IgD-negative memory B cell (primary cell): ENCODE measurements around the gene RAB31. TPM values are rescaled to one million over a fixed set of nuclear protein-coding genes. Genes with fewer than 3 reads are reported as not detected.

ENCODE experiments used
- H3K27ac Mint-ChIP-seq, 3 donors: one replicate each; pipeline ENCODE4 v1.8.0; 2020 to 2022; ENCODE audit warnings: mild to moderate bottlenecking in 3 of 3, mixed read lengths in 3 of 3, moderate library complexity in 1 of 3
- H3K27me3 Mint-ChIP-seq: one replicate; pipeline ENCODE4 v1.8.0; 2021; ENCODE audit warnings: mixed read lengths
- H3K36me3 Mint-ChIP-seq: one replicate; pipeline ENCODE4 v1.8.0; 2020; ENCODE audit warnings: mild to moderate bottlenecking, mixed read lengths
- H3K4me1 Mint-ChIP-seq, 3 donors: one replicate each; pipeline ENCODE4 v1.8.0; 2020 to 2022; ENCODE audit warnings: mixed read lengths in 3 of 3, mild to moderate bottlenecking in 1 of 3
- H3K4me3 Mint-ChIP-seq, 4 donors: one replicate each; pipeline ENCODE4 v1.8.0; 2020 to 2022; ENCODE audit warnings: mild to moderate bottlenecking in 4 of 4, mixed read lengths in 4 of 4, moderate library complexity in 3 of 4
- H3K9me3 Mint-ChIP-seq, 3 donors: one replicate each; pipeline ENCODE4 v1.8.0; 2020 to 2021; ENCODE audit warnings: mixed read lengths in 3 of 3, mild to moderate bottlenecking in 1 of 3
- polyA plus RNA-seq: library from polyadenylated mRNA; unstranded; fragments of 300-500 nt; fragmentation: Illumina TruSeq; gene quantifications from one replicate; pipeline ENCODE4 v1.2.3, GENCODE V29; 2021

Gene RAB31
- polyA plus RNA-seq, 1 donor from 2014 or later: 192 TPM

GRCh38 chr18:9732031-9732430 lies 23.9 kb downstream of the RAB31 start:
- H3K4me1 Mint-ChIP-seq: peaks cover 6 to 24% (median 11%) of the 10 kb centered on the region in 3 donors
- peaks cover 2% of the 10 kb centered on the region for H3K36me3 Mint-ChIP-seq
- H3K27me3 Mint-ChIP-seq: no peaks in the 10 kb centered on the region
- no peaks in the 10 kb centered on the region for H3K9me3 Mint-ChIP-seq
- no peak overlapping the region for H3K4me3 Mint-ChIP-seq
- H3K27ac Mint-ChIP-seq: no peak overlapping the region

- H3K27ac Mint-ChIP-seq: no peak overlapping the region
Observed at GRCh38 chr18:9734189-9734588, 26.1 kb downstream of the RAB31 start.

GRCh38 chr18:9735238-9735637 lies 27.1 kb downstream of the RAB31 start:
- Mint-ChIP-seq H3K36me3 (peaks cover 2% of the 10 kb centered on the region), H3K9me3 (no peaks in the 10 kb centered on the region), H3K27ac (peak overlapping the region in 1 of 3 donors; percentile 80), H3K27me3 (no peaks in the 10 kb centered on the region), H3K4me1 (peaks cover 5 to 22% (median 5%) of the 10 kb centered on the region in 3 donors), H3K4me3 (no peak overlapping the region)

More at GRCh38 chr18:9734189-9734588, 26.1 kb downstream of the RAB31 start:
- Mint-ChIP-seq H3K36me3 (peaks cover 2% of the 10 kb centered on the region), H3K9me3 (no peaks in the 10 kb centered on the region), H3K27me3 (no peaks in the 10 kb centered on the region), H3K4me3 (peak overlapping the region in 1 of 4 donors; percentile 65), H3K4me1 (peaks cover 6 to 15% (median 7%) of the 10 kb centered on the region in 3 donors)

- no peak overlapping the region for H3K27ac Mint-ChIP-seq
- H3K4me1 Mint-ChIP-seq: peaks cover under 1 to 17% (median 2%) of the 10 kb centered on the region in 3 donors
- no peak overlapping the region for H3K4me3 Mint-ChIP-seq
- H3K9me3 Mint-ChIP-seq: no peaks in the 10 kb centered on the region
- H3K36me3 Mint-ChIP-seq: peaks cover 2% of the 10 kb centered on the region
- no peaks in the 10 kb centered on the region for H3K27me3 Mint-ChIP-seq
Observed at GRCh38 chr18:9735879-9736278, 27.8 kb downstream of the RAB31 start.

DNA sequence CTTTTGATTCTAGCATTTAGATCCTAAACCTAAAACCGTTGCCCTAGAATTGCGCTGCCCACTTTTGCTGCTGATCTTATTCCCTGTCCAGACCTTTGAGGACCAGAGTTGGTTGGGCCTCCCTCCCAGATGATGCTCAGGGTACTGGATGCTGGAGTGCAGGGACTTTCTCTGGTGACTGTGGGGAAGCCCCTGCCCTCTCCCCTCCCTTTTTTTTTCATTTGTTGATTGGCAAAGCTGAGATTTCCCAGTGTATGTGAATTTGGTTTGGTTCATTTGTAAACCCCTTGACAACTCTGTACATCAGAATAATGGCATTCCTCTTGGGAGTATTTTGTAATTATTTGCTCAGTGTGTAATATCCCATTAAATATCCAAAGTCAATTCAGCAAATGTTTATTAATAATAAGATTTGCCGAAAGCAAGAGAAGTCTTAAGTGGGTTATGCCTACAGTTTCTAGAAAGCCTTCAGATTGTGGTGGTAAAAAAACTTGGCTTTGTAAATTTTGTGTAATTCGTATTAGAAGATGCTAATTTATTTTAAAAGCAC lies 28.3 kb downstream of the RAB31 start:
- H3K36me3 Mint-ChIP-seq: peaks cover 2% of the 10 kb centered on the region
- H3K4me3 Mint-ChIP-seq: no peak overlapping the region
- no peaks in the 10 kb centered on the region for H3K27me3 Mint-ChIP-seq
- H3K27ac Mint-ChIP-seq: no peak overlapping the region
- H3K9me3 Mint-ChIP-seq: no peaks in the 10 kb centered on the region
- H3K4me1 Mint-ChIP-seq: peaks cover 0 to 17% (median 2%) of the 10 kb centered on the region in 3 donors

DNA sequence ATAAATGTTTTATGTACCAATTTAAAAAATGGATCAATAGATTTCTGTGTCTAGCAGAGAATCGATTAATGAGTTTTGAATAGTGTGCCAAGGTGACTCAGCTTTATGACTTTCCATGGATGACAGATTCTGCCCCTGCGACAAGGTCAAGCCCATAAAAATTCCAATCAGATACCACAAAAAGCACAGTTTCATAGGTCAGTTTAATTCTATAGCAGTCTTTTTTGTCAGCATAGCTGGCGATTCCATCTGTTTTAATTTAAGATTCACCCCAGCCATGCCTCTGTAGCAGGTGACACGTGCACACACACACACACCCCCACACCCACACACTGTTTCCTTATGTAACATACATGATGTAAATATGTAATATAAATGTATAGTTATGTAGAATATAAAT lies 28.9 kb downstream of the RAB31 start:
- Mint-ChIP-seq H3K27ac (no peak overlapping the region), H3K36me3 (peaks cover 3% of the 10 kb centered on the region)

GRCh38 chr18:9737472-9738121 lies 29.5 kb downstream of the RAB31 start:
- Mint-ChIP-seq H3K27ac (no peak overlapping the region), H3K27me3 (no peaks in the 10 kb centered on the region), H3K4me1 (peaks cover 2 to 19% (median 2%) of the 10 kb centered on the region in 3 donors), H3K9me3 (no peaks in the 10 kb centered on the region), H3K36me3 (peaks cover 5% of the 10 kb centered on the region), H3K4me3 (no peak overlapping the region)

More for the DNA sequence above, 28.9 kb downstream of the RAB31 start:
- H3K9me3 Mint-ChIP-seq: no peaks in the 10 kb centered on the region
- peaks cover 2 to 19% (median 2%) of the 10 kb centered on the region in 3 donors for H3K4me1 Mint-ChIP-seq
- H3K4me3 Mint-ChIP-seq: no peak overlapping the region
- no peaks in the 10 kb centered on the region for H3K27me3 Mint-ChIP-seq

- H3K4me3 Mint-ChIP-seq: no peak overlapping the region
- H3K27ac Mint-ChIP-seq: no peak overlapping the region
- H3K36me3 Mint-ChIP-seq: peaks cover 5% of the 10 kb centered on the region
- peaks cover 2 to 15% (median 2%) of the 10 kb centered on the region in 3 donors for H3K4me1 Mint-ChIP-seq
- no peaks in the 10 kb centered on the region for H3K27me3 Mint-ChIP-seq
- H3K9me3 Mint-ChIP-seq: no peaks in the 10 kb centered on the region
Observed at GRCh38 chr18:9738266-9738969, 30.3 kb downstream of the RAB31 start.

GRCh38 chr18:9739516-9739915 lies 31.4 kb downstream of the RAB31 start:
- peaks cover 6% of the 10 kb centered on the region for H3K36me3 Mint-ChIP-seq
- peak overlapping the region in 1 of 3 donors; percentile 35 for H3K27ac Mint-ChIP-seq
- peaks cover 2 to 15% (median 2%) of the 10 kb centered on the region in 3 donors for H3K4me1 Mint-ChIP-seq
- no peaks in the 10 kb centered on the region for H3K27me3 Mint-ChIP-seq
- no peaks in the 10 kb centered on the region for H3K9me3 Mint-ChIP-seq
- no peak overlapping the region for H3K4me3 Mint-ChIP-seq

GRCh38 chr18:9740071-9740470 lies 32.0 kb downstream of the RAB31 start:
- Mint-ChIP-seq H3K4me1 (peaks cover 0 to 15% (median 2%) of the 10 kb centered on the region in 3 donors), H3K36me3 (peaks cover 4% of the 10 kb centered on the region), H3K4me3 (no peak overlapping the region), H3K27me3 (no peaks in the 10 kb centered on the region), H3K27ac (peak overlapping the region in 1 of 3 donors; percentile 71), H3K9me3 (no peaks in the 10 kb centered on the region)

- H3K4me3 Mint-ChIP-seq: no peak overlapping the region
- no peaks in the 10 kb centered on the region for H3K27me3 Mint-ChIP-seq
- H3K9me3 Mint-ChIP-seq: no peaks in the 10 kb centered on the region
- no peak overlapping the region for H3K27ac Mint-ChIP-seq
- peaks cover 0 to 15% (median 2%) of the 10 kb centered on the region in 3 donors for H3K4me1 Mint-ChIP-seq
- peaks cover 4% of the 10 kb centered on the region for H3K36me3 Mint-ChIP-seq
Observed at GRCh38 chr18:9741406-9741792, 33.3 kb downstream of the RAB31 start.

DNA sequence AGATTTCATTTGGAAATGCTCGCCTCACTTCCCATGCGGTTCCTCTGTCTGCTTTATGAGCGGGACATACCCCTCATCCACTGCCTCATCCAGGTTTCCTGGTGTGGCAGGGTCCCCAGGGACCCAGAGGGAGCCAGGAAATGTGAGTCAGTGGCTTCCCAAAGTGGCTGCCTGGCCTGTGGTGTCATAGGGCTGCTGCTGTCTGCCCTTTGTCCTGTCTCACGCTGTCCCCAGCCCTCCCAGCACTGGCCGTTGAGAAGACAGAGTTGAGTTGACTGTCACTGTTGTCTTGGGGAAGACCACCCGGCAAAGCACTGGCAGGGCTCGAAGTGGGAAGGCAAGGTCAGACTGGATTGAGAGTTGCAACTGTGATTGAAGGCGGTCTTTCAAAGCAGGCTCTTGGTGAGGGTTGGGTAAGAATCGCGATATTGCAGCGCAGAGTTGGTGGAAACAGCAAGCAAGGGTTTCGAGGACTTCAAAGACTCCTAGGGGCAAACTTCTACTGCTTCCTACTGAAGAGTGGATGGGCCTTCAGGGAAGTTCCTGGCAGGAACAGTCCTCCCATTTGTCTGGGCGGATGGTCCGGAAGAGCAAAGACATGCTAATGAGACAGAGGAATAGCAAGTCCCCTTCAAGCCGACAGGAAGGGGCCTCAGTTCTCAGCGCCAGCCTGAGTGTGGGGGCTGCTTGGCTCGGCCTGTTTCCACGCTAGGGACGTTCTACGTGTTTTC lies 33.9 kb downstream of the RAB31 start:
- H3K27ac Mint-ChIP-seq: peak overlapping the region in 1 of 3 donors; percentile 75
- peaks cover 0 to 15% (median 2%) of the 10 kb centered on the region in 3 donors for H3K4me1 Mint-ChIP-seq
- H3K27me3 Mint-ChIP-seq: no peaks in the 10 kb centered on the region
- no peak overlapping the region for H3K4me3 Mint-ChIP-seq
- H3K9me3 Mint-ChIP-seq: no peaks in the 10 kb centered on the region
- peaks cover 7% of the 10 kb centered on the region for H3K36me3 Mint-ChIP-seq

DNA sequence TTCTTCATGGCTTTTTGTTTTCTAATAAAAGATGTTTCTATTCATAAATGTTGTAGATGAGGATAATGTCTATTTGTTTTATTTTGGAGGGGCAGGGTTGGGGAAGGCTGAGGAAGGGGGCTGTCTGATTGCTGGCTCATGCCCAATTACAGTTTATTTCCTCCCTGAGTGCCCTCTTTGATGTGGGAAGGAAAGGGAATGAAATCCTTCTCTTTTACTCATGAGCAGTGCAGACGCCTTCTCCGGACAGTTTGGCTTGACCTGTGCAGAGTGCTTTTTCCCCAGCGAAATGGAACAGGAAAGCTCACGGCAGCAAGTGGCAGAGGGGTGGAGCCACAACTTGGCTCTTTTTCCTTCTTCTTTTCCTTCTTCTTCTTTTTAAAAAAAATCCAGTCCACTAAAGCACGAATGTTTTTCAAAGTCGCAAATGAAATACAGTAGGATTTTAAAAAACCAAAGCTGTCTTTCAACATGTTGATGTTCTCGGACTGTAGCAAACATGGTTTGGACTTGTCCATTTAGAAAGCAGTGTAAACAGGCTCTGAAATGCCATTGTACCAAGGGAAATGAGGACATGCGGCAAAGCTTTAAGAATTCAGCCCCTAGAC lies 34.5 kb downstream of the RAB31 start:
- H3K27me3 Mint-ChIP-seq: no peaks in the 10 kb centered on the region
- no peak overlapping the region for H3K4me3 Mint-ChIP-seq
- H3K27ac Mint-ChIP-seq: peak overlapping the region in 1 of 3 donors; percentile 75
- H3K9me3 Mint-ChIP-seq: no peaks in the 10 kb centered on the region
- peaks cover 7% of the 10 kb centered on the region for H3K36me3 Mint-ChIP-seq
- peaks cover 0 to 18% (median 5%) of the 10 kb centered on the region in 3 donors for H3K4me1 Mint-ChIP-seq

DNA sequence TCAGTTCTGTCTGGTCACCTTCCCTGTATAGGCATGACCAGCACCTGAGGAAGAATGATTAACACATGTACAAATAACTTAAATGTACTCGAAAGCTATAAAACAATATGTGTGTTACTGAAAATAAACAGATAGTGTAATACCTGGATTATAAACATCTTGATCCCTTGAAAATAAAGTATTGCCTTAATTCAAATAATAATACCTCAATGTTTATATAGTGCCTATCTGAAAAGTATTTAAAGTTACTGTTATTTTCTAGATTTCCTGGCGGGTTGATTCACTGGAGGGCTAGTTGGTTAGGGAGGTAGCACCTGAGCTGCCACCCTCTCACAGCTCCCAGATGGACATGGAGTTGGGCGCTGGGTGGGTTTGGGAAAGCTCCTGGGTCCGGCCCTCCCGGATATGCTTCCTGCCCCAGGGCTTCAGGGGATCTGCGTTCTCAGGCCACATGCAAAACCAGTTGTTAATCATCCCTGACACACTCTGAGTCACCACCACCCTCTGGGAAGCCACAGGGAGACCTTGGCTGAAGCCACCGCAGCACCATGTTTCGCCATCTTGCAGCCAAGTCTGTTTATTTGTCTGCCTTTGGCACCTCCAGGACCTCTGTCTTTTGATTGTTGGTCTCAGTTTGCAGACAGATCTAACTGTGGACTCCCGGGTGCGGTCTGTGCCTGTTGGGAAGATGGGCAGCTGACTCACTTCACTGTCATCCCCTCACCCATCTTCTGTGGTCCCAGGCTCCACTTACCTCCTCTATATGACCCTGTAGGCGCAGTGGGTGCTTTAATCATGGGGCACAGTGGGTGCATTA lies 35.3 kb downstream of the RAB31 start:
- Mint-ChIP-seq H3K27me3 (no peaks in the 10 kb centered on the region), H3K36me3 (peaks cover 10% of the 10 kb centered on the region), H3K4me1 (peaks cover 0 to 21% (median 5%) of the 10 kb centered on the region in 3 donors), H3K27ac (peak overlapping the region in 1 of 3 donors; percentile 18), H3K9me3 (no peaks in the 10 kb centered on the region), H3K4me3 (no peak overlapping the region)
